SK-N-SH (cell line): ENCODE measurements around the gene SAMD4B. TPM values are rescaled to one million over a fixed set of nuclear protein-coding genes. Genes with fewer than 3 reads are reported as not detected.
A peak's percentile ranks its signal among the peaks of the same experiment; 100 is the strongest.

Source experiments
- CTCF ChIA-PET: fragments of 300-600, 350-600 bp; formaldehyde crosslinking; extraction: SDS; loops from one replicate; lab custom pipeline; 2021; lab: Yijun Ruan, JAX
- POLR2A ChIA-PET: fragments of 350-600 bp; sonication (Branson Sonifier 250); formaldehyde crosslinking; extraction: SDS; loops from one replicate; lab custom pipeline; 2020; ENCODE audit warnings: antibody characterized with exemption, inconsistent platforms; lab: Yijun Ruan, JAX
- DNase-seq: peaks from one replicate; pipeline ENCODE4 v3.0.0; 2012
- H2AFZ ChIP-seq: fragments of 200-600 bp; sonication (generic); 2 replicates; pipeline ENCODE4 v1.8.1; 2016; ENCODE audit warnings: antibody characterized with exemption, mild to moderate bottlenecking, low read depth
- H3F3A ChIP-seq: fragments of 200-600 bp; sonication (generic); replicated peaks from 2 replicates; pipeline ENCODE3; 2016; ENCODE audit warnings: antibody characterized with exemption, mild to moderate bottlenecking; ENCODE audit not compliant: insufficient read depth
- H3K27ac ChIP-seq, 2 experiments: fragments of 200-500 bp in 1 of 2; fragments of 200-600 bp in 1 of 2; sonication (Bioruptor generic) in 1 of 2; sonication (generic), shearing (Covaris generic) in 1 of 2; 2 replicates each; pipeline versions ENCODE4 v1.5.1 to v1.6.1; 2014 to 2016; ENCODE audit warnings: low read depth in 2 of 2, inconsistent platforms in 1 of 2, low read length in 1 of 2, mild to moderate bottlenecking in 1 of 2, mixed read lengths in 1 of 2
- H3K27me3 ChIP-seq: fragments of 200-600 bp; sonication (generic), shearing (Covaris generic); 2 replicates; pipeline ENCODE4 v1.6.1; 2016; ENCODE audit warnings: mixed run types; ENCODE audit not compliant: insufficient read depth
- H3K36me3 ChIP-seq, 2 experiments: fragments of 200-500 bp in 1 of 2; fragments of 200-600 bp in 1 of 2; sonication (Bioruptor generic) in 1 of 2; sonication (generic) in 1 of 2; replicated peaks in 1 of 2; 2 replicates each; pipeline versions ENCODE3 to v1.5.1; 2014 to 2016; ENCODE audit warnings: low read length in 1 of 2, mild to moderate bottlenecking in 1 of 2; ENCODE audit not compliant: insufficient read depth in 2 of 2, control insufficient read depth in 1 of 2
- H3K4me1 ChIP-seq, 2 experiments: fragments of 200-500 bp in 1 of 2; fragments of 200-600 bp in 1 of 2; sonication (Bioruptor generic) in 1 of 2; sonication (generic), shearing (Covaris generic) in 1 of 2; 2 replicates each; pipeline versions ENCODE4 v1.5.1 to v1.6.1; 2014 to 2016; ENCODE audit warnings: low read depth in 1 of 2, low read length in 1 of 2, mixed run types in 1 of 2; ENCODE audit not compliant: insufficient read depth in 2 of 2, control insufficient read depth in 1 of 2
- H3K4me2 ChIP-seq: fragments of 200-600 bp; sonication (generic), shearing (Covaris generic); 2 replicates; pipeline ENCODE4 v1.6.1; 2017; ENCODE audit warnings: mixed run types
- H3K4me3 ChIP-seq, 2 experiments: fragments of 200-500 bp in 1 of 2; fragments of 200-600 bp in 1 of 2; sonication (Bioruptor generic) in 1 of 2; sonication (generic), shearing (Covaris generic) in 1 of 2; 2 replicates each; pipeline versions ENCODE4 v1.5.1 to v1.8.1; 2014 to 2016; ENCODE audit warnings: low read depth in 2 of 2, inconsistent platforms in 1 of 2, low read length in 1 of 2, mild to moderate bottlenecking in 1 of 2, mixed read lengths in 1 of 2, moderate library complexity in 1 of 2
- H3K79me2 ChIP-seq: fragments of 200-600 bp; sonication (generic); 2 replicates; pipeline ENCODE4 v1.8.1; 2017; ENCODE audit warnings: mild to moderate bottlenecking; ENCODE audit not compliant: insufficient read depth
- H3K9ac ChIP-seq: fragments of 200-600 bp; sonication (generic); 2 replicates; pipeline ENCODE4 v1.6.1; 2017; ENCODE audit warnings: mixed run types
- H3K9me2 ChIP-seq: fragments of 200-600 bp; sonication (generic); 2 replicates; pipeline ENCODE4 v1.6.1; 2017; ENCODE audit warnings: mixed run types
- H3K9me3 ChIP-seq: fragments of 200-600 bp; sonication (generic); 2 replicates; pipeline ENCODE4 v1.6.1; 2017; ENCODE audit warnings: mixed run types, mild to moderate bottlenecking, moderate library complexity
- H4K20me1 ChIP-seq: fragments of 200-600 bp; sonication (generic); 2 replicates; pipeline ENCODE4 v1.6.1; 2017; ENCODE audit warnings: mild to moderate bottlenecking, mixed run types; ENCODE audit not compliant: insufficient read depth
- CTCF ChIP-seq: fragments of 200-600 bp; sonication (generic); IDR thresholded peaks from 2 replicates; pipeline ENCODE4 v1.6.1; 2017; ENCODE audit warnings: antibody characterized with exemption, mild to moderate bottlenecking, moderate library complexity
- EP300 ChIP-seq, 2 experiments: IDR thresholded peaks; 2 replicates each; pipeline versions ENCODE4 v1.4.0 to v1.6.1; 2012; ENCODE audit warnings: borderline replicate concordance in 1 of 2, low read depth in 1 of 2, low read length in 1 of 2
- FOSL2 ChIP-seq: IDR thresholded peaks from 2 replicates; pipeline ENCODE4 v1.4.0; 2012; ENCODE audit warnings: low read depth, mild to moderate bottlenecking, moderate library complexity, borderline replicate concordance
- FOXM1 ChIP-seq: IDR thresholded peaks from 2 replicates; pipeline ENCODE4 v1.4.0; 2012; ENCODE audit warnings: low read depth, mild to moderate bottlenecking
- GATA2 ChIP-seq: sonication (generic); formaldehyde crosslinking; IDR thresholded peaks from 2 replicates; pipeline ENCODE4 v1.5.0; 2020; ENCODE audit warnings: mild to moderate bottlenecking, missing genetic modification reagents
- IRF3 ChIP-seq: fragments of 150-350 bp; IDR thresholded peaks from 2 replicates; pipeline ENCODE4 v1.6.1; 2016; ENCODE audit warnings: mild to moderate bottlenecking, low read depth, low read length
- MEF2A ChIP-seq: IDR thresholded peaks from 2 replicates; pipeline ENCODE4 v1.4.0; 2012; ENCODE audit warnings: low read depth, borderline replicate concordance
- MXI1 ChIP-seq: IDR thresholded peaks from 2 replicates; pipeline ENCODE4 v1.6.1; 2012; ENCODE audit warnings: mild to moderate bottlenecking, low read depth, low read length, improper control_type of control experiment
- NFIC ChIP-seq: IDR thresholded peaks from 2 replicates; pipeline ENCODE4 v1.4.0; 2012; ENCODE audit warnings: borderline replicate concordance
- NRF1 ChIP-seq: IDR thresholded peaks from 2 replicates; pipeline ENCODE4 v1.6.1; 2012; ENCODE audit warnings: low read depth, mild to moderate bottlenecking, low read length
- RCOR1 ChIP-seq: fragments of 150-350 bp; IDR thresholded peaks from 2 replicates; pipeline ENCODE4 v1.6.1; 2017; ENCODE audit warnings: antibody characterized with exemption, low read length
- RFX5 ChIP-seq: IDR thresholded peaks from 2 replicates; pipeline ENCODE4 v1.6.1; 2012; ENCODE audit warnings: mild to moderate bottlenecking, improper control_type of control experiment, low read length
- SIN3A ChIP-seq: IDR thresholded peaks from 2 replicates; pipeline ENCODE4 v1.6.1; 2012; ENCODE audit warnings: low read depth, mild to moderate bottlenecking, low read length, moderate library complexity, borderline replicate concordance
- TEAD4 ChIP-seq: IDR thresholded peaks from 2 replicates; pipeline ENCODE4 v1.4.0; 2012; ENCODE audit warnings: mild to moderate bottlenecking, borderline replicate concordance; ENCODE audit not compliant: insufficient read depth
- USF2 ChIP-seq: fragments of 150-350 bp; IDR thresholded peaks from 2 replicates; pipeline ENCODE4 v1.6.1; 2017; ENCODE audit warnings: antibody characterized with exemption, low read length, low read depth, borderline replicate concordance
- YY1 ChIP-seq: IDR thresholded peaks from 2 replicates; pipeline ENCODE4 v1.4.0; 2012; ENCODE audit warnings: low read depth, mild to moderate bottlenecking
- WGBS: methylation state at CpG from one replicate; pipeline ENCODE4 v1.1.6; 2017; ENCODE audit warnings: low lambda C conversion rate; 5-methylcytosine and 5-hydroxymethylcytosine counted together
- polyA plus RNA-seq, 3 experiments: library from polyadenylated mRNA; depleted of rRNA; stranded (reverse); fragments of >200 nt; gene quantifications; 2 replicates each; pipeline ENCODE4 v1.2.3, GENCODE V29; 2012

Gene SAMD4B
- polyA plus RNA-seq, 1 of the 3 experiments (the other 2 are of a cell fraction), result 83.0 TPM

- Histone ChIP-seq H3K27me3 (no peaks in the 10 kb centered on the region), H3K9me3 (no peaks in the 10 kb centered on the region), H3K79me2 (peaks cover 28% of the 10 kb centered on the region), H3K9ac (no peak overlapping the region), H3K27ac (peak overlapping the region in 1 of 2 experiments; percentile 91; a peak in 2 of 4 replicates), H3K36me3 (peaks cover 0 to 7% of the 10 kb centered on the region in 2 experiments), H3F3A (peaks cover 45% of the 10 kb centered on the region), H4K20me1 (peaks cover 19% of the 10 kb centered on the region), H2AFZ (no peak overlapping the region), H3K4me3 (no peak overlapping the region), H3K4me1 (peaks cover 30 to 33% of the 10 kb centered on the region in 2 experiments; a peak in 3 of 4 replicates), H3K9me2 (no peaks in the 10 kb centered on the region), H3K4me2 (no peak overlapping the region)
- POLR2A ChIA-PET, result no interaction called here
- TF ChIP-seq IRF3 (no peak), MXI1 (no peak), MEF2A (no peak), GATA2 (no peak), FOSL2 (no peak), NFIC (no peak), EP300 (IDR thresholded peaks at IDR 0.05; ENCODE audit: borderline replicate concordance in 1 of 2, low read depth in 1 of 2, low read length in 1 of 2) (no peak), YY1 (no peak), CTCF (no peak), FOXM1 (no peak; the same call in 1 of the 2 replicates), USF2 (no peak), TEAD4 (no peak), SIN3A (no peak), RFX5 (no peak), RCOR1 (no peak), NRF1 (no peak)
- CTCF ChIA-PET, result no interaction called here
- 96% methylated on average over 17 of the region's 17 CpGs for WGBS
- DNase-seq, result no peak
These were observed 63.2 kb downstream of the SAMD4B start for GRCh38 chr19:39405261-39405957.
